Activated T-cell treated with anti-CD3 and anti-CD28 coated beads, Interleukin-2, amount 50 U/mL, for 72 hours (primary cell): ENCODE results near the gene KCNH2. TPM values are rescaled to one million over a fixed set of nuclear protein-coding genes. Genes with fewer than 3 reads are reported as not detected.
A peak's percentile ranks its signal among the peaks of the same experiment; 100 is the strongest.
"Not testable (repeated sequence)": the region's sequence is repeated elsewhere in the genome, so short reads cannot be mapped to it uniquely, and the experiment has no call there.

Experiments
- ATAC-seq, 2 donors: fragments of 150-1000 bp; cut with Tn5 transposase; replicated peaks in 1 of 2; 2 replicates each; pipeline ENCODE4 v1.10.0; 2021; ENCODE audit warnings: moderate library complexity in 2 of 2, mild to moderate bottlenecking in 1 of 2
- DNase-seq, 2 donors: peaks; one replicate each; pipeline ENCODE4 v3.0.0; 2021 to 2022; ENCODE audit warnings: mixed read lengths in 1 of 2
- H3K27ac Mint-ChIP-seq: one replicate; pipeline ENCODE4 v1.8.0; 2022; ENCODE audit warnings: mild to moderate bottlenecking, moderate library complexity, mixed read lengths
- H3K27me3 Mint-ChIP-seq: one replicate; pipeline ENCODE4 v1.8.0; 2022; ENCODE audit warnings: low read depth, mixed read lengths
- H3K36me3 Mint-ChIP-seq, 2 donors: one replicate each; pipeline ENCODE4 v1.8.0; 2022; ENCODE audit warnings: mixed read lengths in 2 of 2, mild to moderate bottlenecking in 1 of 2; ENCODE audit not compliant: insufficient read depth in 2 of 2
- H3K4me1 Mint-ChIP-seq: one replicate; pipeline ENCODE4 v1.8.0; 2022; ENCODE audit warnings: low read depth, mixed read lengths
- H3K4me3 Mint-ChIP-seq, 2 donors: one replicate each; pipeline ENCODE4 v1.8.0; 2022; ENCODE audit warnings: mild to moderate bottlenecking in 2 of 2, mixed read lengths in 2 of 2, moderate library complexity in 2 of 2
- H3K9me3 Mint-ChIP-seq, 2 donors: one replicate each; pipeline ENCODE4 v1.8.0; 2022; ENCODE audit warnings: mixed read lengths in 2 of 2
- total RNA-seq, 2 donors: library from RNA; stranded (reverse); gene quantifications; one replicate each; pipeline ENCODE4 v1.2.3, GENCODE V29; 2022

KCNH2 gene
- total RNA-seq, 2 donors from 2014 or later: 0.72 to 0.77 TPM

GRCh38 chr7:151017370-151017952, 39.3 kb upstream of the KCNH2 start:
- peaks cover 58% of the 10 kb centered on the region for H3K4me1 Mint-ChIP-seq
- H3K9me3 Mint-ChIP-seq: no peaks in the 10 kb centered on the region

GRCh38 chr7:151016942-151017341, 38.8 kb upstream of the KCNH2 start:
- DNase-seq: no peak
- Mint-ChIP-seq H3K27ac (no peak overlapping the region), H3K4me1 (peaks cover 63% of the 10 kb centered on the region), H3K9me3 (no peaks in the 10 kb centered on the region), H3K27me3 (peaks cover 30% of the 10 kb centered on the region), H3K4me3 (peak overlapping the region; percentile 72 to 93), H3K36me3 (peaks cover 2 to 3% of the 10 kb centered on the region in 2 donors)
- ATAC-seq: no peak

More at GRCh38 chr7:151017370-151017952, 39.3 kb upstream of the KCNH2 start:
- Mint-ChIP-seq H3K36me3 (peaks cover 2 to 3% of the 10 kb centered on the region in 2 donors), H3K27me3 (peaks cover 30% of the 10 kb centered on the region), H3K4me3 (peak overlapping the region; percentile 72 to 93), H3K27ac (no peak overlapping the region)
- DNase-seq (no peak), ATAC-seq (no peak)

DNA sequence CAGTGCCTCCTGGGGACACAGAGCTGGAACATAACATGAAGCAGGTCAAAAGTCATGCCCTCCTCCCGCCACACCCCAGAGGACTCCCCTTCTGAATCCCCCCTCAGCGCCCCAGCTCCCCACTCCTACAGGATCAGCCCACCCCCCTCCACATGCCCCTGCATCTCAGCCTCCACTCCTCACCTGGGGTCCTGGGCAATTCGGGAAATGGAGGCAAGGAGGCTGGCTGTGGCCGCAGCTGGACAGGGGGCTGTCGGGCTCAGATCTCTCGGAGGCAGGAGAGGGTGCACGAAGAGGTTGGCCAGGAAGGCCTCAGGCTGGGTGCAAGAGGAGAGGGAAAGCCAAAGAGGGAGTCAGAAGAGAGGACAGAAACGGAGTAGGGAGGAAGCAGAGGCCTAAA, 38.4 kb upstream of the KCNH2 start:
- ATAC-seq: no peak
- Mint-ChIP-seq H3K27me3 (peaks cover 30% of the 10 kb centered on the region), H3K4me1 (peaks cover 68% of the 10 kb centered on the region), H3K9me3 (no peaks in the 10 kb centered on the region), H3K36me3 (peaks cover 2 to 3% of the 10 kb centered on the region in 2 donors), H3K27ac (no peak overlapping the region), H3K4me3 (peak overlapping the region in 1 of 2 donors; percentile 53)
- no peak for DNase-seq

- Mint-ChIP-seq H3K27ac (no peak overlapping the region), H3K36me3 (peaks cover 2 to 3% of the 10 kb centered on the region in 2 donors), H3K4me3 (no peak overlapping the region), H3K27me3 (peaks cover 28% of the 10 kb centered on the region), H3K4me1 (peaks cover 73% of the 10 kb centered on the region), H3K9me3 (no peaks in the 10 kb centered on the region)
- DNase-seq: no peak
- no peak for ATAC-seq
Measured at GRCh38 chr7:151015967-151016366, 37.8 kb upstream of the KCNH2 start.

GRCh38 chr7:151014950-151015349, 36.8 kb upstream of the KCNH2 start:
- Mint-ChIP-seq H3K36me3 (peaks cover 2 to 3% of the 10 kb centered on the region in 2 donors), H3K27me3 (peaks cover 18% of the 10 kb centered on the region), H3K4me1 (peaks cover 83% of the 10 kb centered on the region), H3K9me3 (no peaks in the 10 kb centered on the region), H3K4me3 (peak overlapping the region; percentile 87 to 92), H3K27ac (peak overlapping the region; percentile 10)
- DNase-seq (peak in 1 of 2 donors; percentile 37), ATAC-seq (no peak)

DNA sequence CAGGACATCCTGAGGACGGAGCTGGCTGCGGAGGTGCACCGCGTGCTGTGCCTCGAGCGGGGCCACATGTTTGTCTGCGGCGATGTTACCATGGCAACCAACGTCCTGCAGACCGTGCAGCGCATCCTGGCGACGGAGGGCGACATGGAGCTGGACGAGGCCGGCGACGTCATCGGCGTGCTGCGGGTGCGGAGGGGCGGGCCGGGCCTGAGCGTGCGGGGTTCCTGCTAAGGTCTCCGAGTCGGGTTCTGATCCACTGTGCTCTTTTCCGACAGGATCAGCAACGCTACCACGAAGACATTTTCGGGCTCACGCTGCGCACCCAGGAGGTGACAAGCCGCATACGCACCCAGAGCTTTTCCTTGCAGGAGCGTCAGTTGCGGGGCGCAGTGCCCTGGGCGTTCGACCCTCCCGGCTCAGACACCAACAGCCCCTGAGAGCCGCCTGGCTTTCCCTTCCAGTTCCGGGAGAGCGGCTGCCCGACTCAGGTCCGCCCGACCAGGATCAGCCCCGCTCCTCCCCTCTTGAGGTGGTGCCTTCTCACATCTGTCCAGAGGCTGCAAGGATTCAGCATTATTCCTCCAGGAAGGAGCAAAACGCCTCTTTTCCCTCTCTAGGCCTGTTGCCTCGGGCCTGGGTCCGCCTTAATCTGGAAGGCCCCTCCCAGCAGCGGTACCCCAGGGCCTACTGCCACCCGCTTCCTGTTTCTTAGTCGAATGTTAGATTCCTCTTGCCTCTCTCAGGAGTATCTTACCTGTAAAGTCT, 35.8 kb upstream of the KCNH2 start:
- Mint-ChIP-seq H3K27me3 (peaks cover 11% of the 10 kb centered on the region), H3K9me3 (no peaks in the 10 kb centered on the region), H3K4me3 (peak overlapping the region; percentile 87 to 92), H3K27ac (peak overlapping the region; percentile 96), H3K4me1 (peaks cover 78% of the 10 kb centered on the region), H3K36me3 (peaks cover 0 to 2% of the 10 kb centered on the region in 2 donors)
- ATAC-seq (peak; percentile 71 to 72), DNase-seq (peak; percentile 92 to 94)

DNA sequence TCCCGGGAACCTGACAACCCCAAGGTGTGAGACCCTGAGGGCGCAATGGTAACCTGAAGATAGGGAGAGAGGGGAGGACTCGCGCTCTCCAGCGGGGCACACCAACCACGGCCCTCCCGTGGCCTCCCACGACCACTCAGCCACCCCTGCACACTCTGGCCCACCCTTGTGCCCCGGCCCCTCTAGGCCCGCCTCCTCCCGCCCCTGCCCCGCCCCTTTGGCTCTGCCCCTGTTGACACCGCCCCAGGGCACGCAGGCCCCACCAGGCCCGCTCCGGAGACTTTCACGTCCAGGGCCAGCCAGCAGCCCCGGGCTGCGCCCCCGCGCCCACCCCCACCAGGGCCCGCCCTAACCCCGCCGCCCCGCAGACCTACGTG, 35.2 kb upstream of the KCNH2 start:
- Mint-ChIP-seq H3K36me3 (peaks cover 0 to 2% of the 10 kb centered on the region in 2 donors), H3K27ac (no peak overlapping the region), H3K9me3 (no peaks in the 10 kb centered on the region), H3K27me3 (peaks cover 8% of the 10 kb centered on the region), H3K4me3 (peak overlapping the region; percentile 87 to 92), H3K4me1 (peaks cover 78% of the 10 kb centered on the region)
- no peak for ATAC-seq
- DNase-seq: no peak

GRCh38 chr7:151012911-151013347, 34.8 kb upstream of the KCNH2 start:
- Mint-ChIP-seq H3K4me3 (peak overlapping the region in 1 of 2 donors; percentile 62), H3K27ac (no peak overlapping the region), H3K36me3 (peaks cover 0 to 2% of the 10 kb centered on the region in 2 donors), H3K27me3 (peaks cover 4% of the 10 kb centered on the region), H3K9me3 (no peaks in the 10 kb centered on the region), H3K4me1 (peaks cover 78% of the 10 kb centered on the region)
- DNase-seq: no peak
- ATAC-seq: no peak

GRCh38 chr7:151012031-151012692, 34.0 kb upstream of the KCNH2 start:
- peak overlapping the region; percentile 51 to 62 for H3K4me3 Mint-ChIP-seq
- H3K4me1 Mint-ChIP-seq: peaks cover 78% of the 10 kb centered on the region
- peaks cover 0 to 2% of the 10 kb centered on the region in 2 donors for H3K36me3 Mint-ChIP-seq
- no peaks in the 10 kb centered on the region for H3K9me3 Mint-ChIP-seq
- peak overlapping the region; percentile 71 for H3K27ac Mint-ChIP-seq
- no peaks in the 10 kb centered on the region for H3K27me3 Mint-ChIP-seq
- ATAC-seq: no peak
- DNase-seq: no peak

GRCh38 chr7:151011616-151012015, 33.5 kb upstream of the KCNH2 start:
- H3K27ac Mint-ChIP-seq: peak overlapping the region; percentile 71
- peaks cover 74% of the 10 kb centered on the region for H3K4me1 Mint-ChIP-seq
- DNase-seq, H3K36me3 Mint-ChIP-seq, ATAC-seq, H3K27me3 Mint-ChIP-seq, H3K9me3 Mint-ChIP-seq: not testable (repeated sequence)
- H3K4me3 Mint-ChIP-seq: peak overlapping the region; percentile 51 to 52

GRCh38 chr7:151011097-151011409, 32.9 kb upstream of the KCNH2 start:
- H3K36me3 Mint-ChIP-seq: peaks cover 0 to 2% of the 10 kb centered on the region in 2 donors
- no peak for ATAC-seq
- no peaks in the 10 kb centered on the region for H3K9me3 Mint-ChIP-seq
- peak overlapping the region; percentile 65 to 70 for H3K4me3 Mint-ChIP-seq
- peak overlapping the region; percentile 75 for H3K27ac Mint-ChIP-seq
- no peaks in the 10 kb centered on the region for H3K27me3 Mint-ChIP-seq
- DNase-seq: no peak
- H3K4me1 Mint-ChIP-seq: peaks cover 68% of the 10 kb centered on the region

DNA sequence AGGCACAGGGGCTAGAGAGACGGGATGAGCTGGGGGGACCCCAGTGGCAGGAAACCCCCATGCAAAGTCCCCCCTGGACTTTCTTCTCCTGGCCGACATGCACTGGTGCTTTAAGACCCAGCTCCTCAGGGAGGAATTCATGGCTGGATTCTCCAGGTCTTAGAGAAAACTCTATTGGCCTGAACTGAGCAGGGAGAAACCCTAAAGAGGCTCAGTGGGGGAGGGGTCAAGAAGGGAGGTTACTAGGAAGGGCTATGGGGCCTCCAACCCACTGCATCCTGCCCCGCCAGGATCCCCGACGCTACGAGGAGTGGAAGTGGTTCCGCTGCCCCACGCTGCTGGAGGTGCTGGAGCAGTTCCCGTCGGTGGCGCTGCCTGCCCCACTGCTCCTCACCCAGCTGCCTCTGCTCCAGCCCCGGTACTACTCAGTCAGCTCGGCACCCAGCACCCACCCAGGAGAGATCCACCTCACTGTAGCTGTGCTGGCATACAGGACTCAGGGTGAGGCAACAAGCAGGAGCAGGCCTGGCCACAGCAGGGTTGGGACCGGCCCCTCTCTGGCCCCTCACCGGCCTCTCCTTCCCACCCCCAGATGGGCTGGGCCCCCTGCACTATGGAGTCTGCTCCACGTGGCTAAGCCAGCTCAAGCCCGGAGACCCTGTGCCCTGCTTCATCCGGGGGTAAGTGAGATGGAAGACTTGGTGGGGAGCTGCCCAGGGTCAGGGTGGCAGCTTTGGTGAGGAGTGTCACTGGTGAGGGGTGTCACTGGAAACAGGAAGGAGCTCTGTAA, 32.4 kb upstream of the KCNH2 start:
- H3K27ac Mint-ChIP-seq: peak overlapping the region; percentile 75
- peaks cover 0 to 2% of the 10 kb centered on the region in 2 donors for H3K36me3 Mint-ChIP-seq
- peak; percentile 39 to 45 for DNase-seq
- peaks cover 64% of the 10 kb centered on the region for H3K4me1 Mint-ChIP-seq
- peak overlapping the region; percentile 65 to 70 for H3K4me3 Mint-ChIP-seq
- H3K9me3 Mint-ChIP-seq: no peaks in the 10 kb centered on the region
- peak; percentile 3 to 25 for ATAC-seq
- H3K27me3 Mint-ChIP-seq: no peaks in the 10 kb centered on the region

GRCh38 chr7:151010037-151010306, 31.9 kb upstream of the KCNH2 start:
- ATAC-seq (no peak), DNase-seq (no peak)
- Mint-ChIP-seq H3K4me1 (peaks cover 59% of the 10 kb centered on the region), H3K27ac (no peak overlapping the region), H3K27me3 (no peaks in the 10 kb centered on the region), H3K4me3 (peak overlapping the region; percentile 65 to 70), H3K36me3 (peaks cover 0 to 2% of the 10 kb centered on the region in 2 donors), H3K9me3 (no peaks in the 10 kb centered on the region)
